HEK293T (cell line): ENCODE results near the gene UBASH3A.

Experiments
- BHLHE40 ChIP-seq: fragments of 450-650 bp; IDR thresholded peaks from 2 replicates; pipeline ENCODE4 v1.6.1; 2016; ENCODE audit warnings: mild to moderate bottlenecking, moderate library complexity, borderline replicate concordance
- FOXK2 ChIP-seq: fragments of 450-650 bp; IDR thresholded peaks from 2 replicates; pipeline ENCODE4 v1.6.1; 2016; ENCODE audit warnings: mild to moderate bottlenecking
- FOXM1 ChIP-seq: fragments of 450-650 bp; IDR thresholded peaks from 2 replicates; pipeline ENCODE4 v1.6.1; 2017; ENCODE audit warnings: mild to moderate bottlenecking, borderline replicate concordance

GRCh38 chr21:42475526-42476387 lies 72.1 kb downstream of the UBASH3A start:
- no peak for TF ChIP-seq FOXM1
- TF ChIP-seq BHLHE40, result no peak
- TF ChIP-seq FOXK2, result no peak
